Lower leg skin (tissue), 4 donors: ENCODE measurements around the gene USP7. TPM values are rescaled to one million over a fixed set of nuclear protein-coding genes. Genes with fewer than 3 reads are reported as not detected.
"Not testable (repeated sequence)": the region's sequence is repeated elsewhere in the genome, so short reads cannot be mapped to it uniquely, and the experiment has no call there.

Experiments used
- DNase-seq, 2 donors: peaks; one replicate each; pipeline ENCODE4 v3.0.0-alpha.2; 2019; ENCODE audit warnings: low spot score in 2 of 2
- H3K4me3 ChIP-seq: fragments of 200-600 bp; sonication (generic); 2 replicates; pipeline ENCODE4 v1.5.1; 2017; ENCODE audit warnings: mild to moderate bottlenecking, low read depth; ENCODE audit not compliant: poor library complexity, severe bottlenecking
- CTCF ChIP-seq, 3 donors: fragments of 450-650 bp; IDR thresholded peaks; one replicate each; pipeline ENCODE4 v1.5.1; 2016; ENCODE audit warnings: antibody characterized with exemption in 3 of 3, mild to moderate bottlenecking in 3 of 3, moderate library complexity in 2 of 3
- POLR2A ChIP-seq, 2 donors: fragments of 450-650 bp; IDR thresholded peaks; one replicate each; pipeline ENCODE4 v1.6.1; 2016 to 2017; ENCODE audit warnings: antibody characterized with exemption in 2 of 2, mild to moderate bottlenecking in 1 of 2, moderate library complexity in 1 of 2
- WGBS, 2 donors: methylation state at CpG; one replicate each; pipeline ENCODE4 v1.1.5; 2018; 5-methylcytosine and 5-hydroxymethylcytosine counted together
- intact Hi-C: fragments of 100-400 bp; cut with DNase I; formaldehyde crosslinking; loops from one replicate; pipeline ENCODE4 v1.15.0; 2023; ENCODE audit warnings: low total_unique reads
- total RNA-seq, 4 donors: library from RNA; depleted of rRNA; stranded (reverse); fragments of >200 nt; gene quantifications; one replicate each; pipeline ENCODE4 v1.1.0, GENCODE V29; 2016

The USP7 gene
- total RNA-seq, 4 donors from 2014 or later: 80.3 to 105 (median 91.8) TPM

GRCh38 chr16:8880839-8881510 is 82.7 kb downstream of the USP7 start:
- 90 to 92% methylated on average over 8 of the region's 8 CpGs for WGBS, 2 donors
- DNase-seq: no peak
- TF ChIP-seq CTCF (IDR thresholded peaks at IDR 0.05) (no peak), POLR2A (IDR thresholded peaks at IDR 0.05) (no peak)
- intact Hi-C loops: loop anchor here (10.0 kb wide), 1 partner anchor 306 kb away; no protein-coding TSS in a partner anchor
- no peak overlapping the region for H3K4me3 ChIP-seq

- no peak overlapping the region for H3K4me3 ChIP-seq
- WGBS, 2 donors: 33 to 46% methylated on average over 6 of the region's 6 CpGs
- DNase-seq: no peak
- TF ChIP-seq POLR2A (IDR thresholded peaks at IDR 0.05): no peak
- no peak for TF ChIP-seq CTCF (IDR thresholded peaks at IDR 0.05)
- intact Hi-C loops: loop anchor here (5.0 to 10.0 kb wide), 2 partner anchors 61 to 204 kb away; partner anchors contain the start of gene ABAT
These were observed 85.2 kb downstream of the USP7 start for GRCh38 chr16:8878523-8878911.

GRCh38 chr16:8877894-8878522 is 85.7 kb downstream of the USP7 start:
- no peak for TF ChIP-seq POLR2A (IDR thresholded peaks at IDR 0.05)
- no peak for TF ChIP-seq CTCF (IDR thresholded peaks at IDR 0.05)
- intact Hi-C loops: loop anchor here (5.0 to 10.0 kb wide), 2 partner anchors 61 to 203 kb away; partner anchors contain the start of gene ABAT
- H3K4me3 ChIP-seq: no peak overlapping the region
- DNase-seq: no peak
- 62 to 63% methylated on average over 8 of the region's 8 CpGs for WGBS, 2 donors

GRCh38 chr16:8875317-8875716 is 88.4 kb downstream of the USP7 start:
- H3K4me3 ChIP-seq, DNase-seq: not testable (repeated sequence)
- 62 to 64% methylated on average over 7 of the region's 7 CpGs for WGBS, 2 donors
- intact Hi-C loops: loop anchor here (5.0 to 10.0 kb wide), 2 partner anchors 58 to 201 kb away; partner anchors contain the start of gene ABAT

GRCh38 chr16:8874388-8874787 is 89.3 kb downstream of the USP7 start:
- no peak overlapping the region for H3K4me3 ChIP-seq
- WGBS, 2 donors: 32 to 52% methylated on average over 6 of the region's 6 CpGs
- TF ChIP-seq CTCF (IDR thresholded peaks at IDR 0.05): no peak
- no peak for TF ChIP-seq POLR2A (IDR thresholded peaks at IDR 0.05)
- intact Hi-C loops: loop anchor here (10.0 kb wide), 1 partner anchor 200 kb away; the partner anchor contains the start of gene ABAT
- no peak for DNase-seq

- 90 to 95% methylated on average over 7 of the region's 7 CpGs for WGBS, 2 donors
- intact Hi-C loops: loop anchor here (10.0 kb wide), 1 partner anchor 199 kb away; the partner anchor contains the start of gene ABAT
- not testable (repeated sequence) for H3K4me3 ChIP-seq, DNase-seq
These were observed 89.9 kb downstream of the USP7 start for GRCh38 chr16:8873866-8874195.
